SK-N-SH (cell line): ENCODE data around the gene RIMS1. TPM values are rescaled to one million over a fixed set of nuclear protein-coding genes. Genes with fewer than 3 reads are reported as not detected.

Experiments used
- CTCF ChIA-PET: fragments of 300-600, 350-600 bp; formaldehyde crosslinking; extraction: SDS; loops from one replicate; lab custom pipeline; 2021; lab: Yijun Ruan, JAX
- POLR2A ChIA-PET: fragments of 350-600 bp; sonication (Branson Sonifier 250); formaldehyde crosslinking; extraction: SDS; loops from one replicate; lab custom pipeline; 2020; ENCODE audit warnings: antibody characterized with exemption, inconsistent platforms; lab: Yijun Ruan, JAX
- DNase-seq: peaks from one replicate; pipeline ENCODE4 v3.0.0; 2012
- H2AFZ ChIP-seq: fragments of 200-600 bp; sonication (generic); 2 replicates; pipeline ENCODE4 v1.8.1; 2016; ENCODE audit warnings: antibody characterized with exemption, mild to moderate bottlenecking, low read depth
- H3F3A ChIP-seq: fragments of 200-600 bp; sonication (generic); replicated peaks from 2 replicates; pipeline ENCODE3; 2016; ENCODE audit warnings: antibody characterized with exemption, mild to moderate bottlenecking; ENCODE audit not compliant: insufficient read depth
- H3K27ac ChIP-seq, 2 experiments: fragments of 200-500 bp in 1 of 2; fragments of 200-600 bp in 1 of 2; sonication (Bioruptor generic) in 1 of 2; sonication (generic), shearing (Covaris generic) in 1 of 2; 2 replicates each; pipeline versions ENCODE4 v1.5.1 to v1.6.1; 2014 to 2016; ENCODE audit warnings: low read depth in 2 of 2, inconsistent platforms in 1 of 2, low read length in 1 of 2, mild to moderate bottlenecking in 1 of 2, mixed read lengths in 1 of 2
- H3K27me3 ChIP-seq: fragments of 200-600 bp; sonication (generic), shearing (Covaris generic); 2 replicates; pipeline ENCODE4 v1.6.1; 2016; ENCODE audit warnings: mixed run types; ENCODE audit not compliant: insufficient read depth
- H3K36me3 ChIP-seq, 2 experiments: fragments of 200-500 bp in 1 of 2; fragments of 200-600 bp in 1 of 2; sonication (Bioruptor generic) in 1 of 2; sonication (generic) in 1 of 2; replicated peaks in 1 of 2; 2 replicates each; pipeline versions ENCODE3 to v1.5.1; 2014 to 2016; ENCODE audit warnings: low read length in 1 of 2, mild to moderate bottlenecking in 1 of 2; ENCODE audit not compliant: insufficient read depth in 2 of 2, control insufficient read depth in 1 of 2
- H3K4me1 ChIP-seq, 2 experiments: fragments of 200-500 bp in 1 of 2; fragments of 200-600 bp in 1 of 2; sonication (Bioruptor generic) in 1 of 2; sonication (generic), shearing (Covaris generic) in 1 of 2; 2 replicates each; pipeline versions ENCODE4 v1.5.1 to v1.6.1; 2014 to 2016; ENCODE audit warnings: low read depth in 1 of 2, low read length in 1 of 2, mixed run types in 1 of 2; ENCODE audit not compliant: insufficient read depth in 2 of 2, control insufficient read depth in 1 of 2
- H3K4me2 ChIP-seq: fragments of 200-600 bp; sonication (generic), shearing (Covaris generic); 2 replicates; pipeline ENCODE4 v1.6.1; 2017; ENCODE audit warnings: mixed run types
- H3K4me3 ChIP-seq, 2 experiments: fragments of 200-500 bp in 1 of 2; fragments of 200-600 bp in 1 of 2; sonication (Bioruptor generic) in 1 of 2; sonication (generic), shearing (Covaris generic) in 1 of 2; 2 replicates each; pipeline versions ENCODE4 v1.5.1 to v1.8.1; 2014 to 2016; ENCODE audit warnings: low read depth in 2 of 2, inconsistent platforms in 1 of 2, low read length in 1 of 2, mild to moderate bottlenecking in 1 of 2, mixed read lengths in 1 of 2, moderate library complexity in 1 of 2
- H3K79me2 ChIP-seq: fragments of 200-600 bp; sonication (generic); 2 replicates; pipeline ENCODE4 v1.8.1; 2017; ENCODE audit warnings: mild to moderate bottlenecking; ENCODE audit not compliant: insufficient read depth
- H3K9ac ChIP-seq: fragments of 200-600 bp; sonication (generic); 2 replicates; pipeline ENCODE4 v1.6.1; 2017; ENCODE audit warnings: mixed run types
- H3K9me2 ChIP-seq: fragments of 200-600 bp; sonication (generic); 2 replicates; pipeline ENCODE4 v1.6.1; 2017; ENCODE audit warnings: mixed run types
- H3K9me3 ChIP-seq: fragments of 200-600 bp; sonication (generic); 2 replicates; pipeline ENCODE4 v1.6.1; 2017; ENCODE audit warnings: mixed run types, mild to moderate bottlenecking, moderate library complexity
- H4K20me1 ChIP-seq: fragments of 200-600 bp; sonication (generic); 2 replicates; pipeline ENCODE4 v1.6.1; 2017; ENCODE audit warnings: mild to moderate bottlenecking, mixed run types; ENCODE audit not compliant: insufficient read depth
- CHD2 ChIP-seq: fragments of 150-350 bp; IDR thresholded peaks from 2 replicates; pipeline ENCODE4 v1.6.1; 2018; ENCODE audit warnings: low read length; ENCODE audit not compliant: partially characterized antibody
- ELF1 ChIP-seq: IDR thresholded peaks from 2 replicates; pipeline ENCODE4 v1.4.0; 2012
- FOSL2 ChIP-seq: IDR thresholded peaks from 2 replicates; pipeline ENCODE4 v1.4.0; 2012; ENCODE audit warnings: low read depth, mild to moderate bottlenecking, moderate library complexity, borderline replicate concordance
- FOXJ3 ChIP-seq: sonication (generic); formaldehyde crosslinking; IDR thresholded peaks from 2 replicates; pipeline ENCODE4 v1.5.1; 2020; ENCODE audit warnings: mild to moderate bottlenecking, missing genetic modification reagents
- FOXM1 ChIP-seq: IDR thresholded peaks from 2 replicates; pipeline ENCODE4 v1.4.0; 2012; ENCODE audit warnings: low read depth, mild to moderate bottlenecking
- GABPA ChIP-seq: IDR thresholded peaks from 2 replicates; pipeline ENCODE4 v1.4.0; 2012; ENCODE audit warnings: low read depth, mild to moderate bottlenecking
- GATA2 ChIP-seq: sonication (generic); formaldehyde crosslinking; IDR thresholded peaks from 2 replicates; pipeline ENCODE4 v1.5.0; 2020; ENCODE audit warnings: mild to moderate bottlenecking, missing genetic modification reagents
- MEF2A ChIP-seq: IDR thresholded peaks from 2 replicates; pipeline ENCODE4 v1.4.0; 2012; ENCODE audit warnings: low read depth, borderline replicate concordance
- MXI1 ChIP-seq: IDR thresholded peaks from 2 replicates; pipeline ENCODE4 v1.6.1; 2012; ENCODE audit warnings: mild to moderate bottlenecking, low read depth, low read length, improper control_type of control experiment
- NFIC ChIP-seq: IDR thresholded peaks from 2 replicates; pipeline ENCODE4 v1.4.0; 2012; ENCODE audit warnings: borderline replicate concordance
- NRF1 ChIP-seq: IDR thresholded peaks from 2 replicates; pipeline ENCODE4 v1.6.1; 2012; ENCODE audit warnings: low read depth, mild to moderate bottlenecking, low read length
- POLR2AphosphoS5 ChIP-seq: IDR thresholded peaks from 2 replicates; pipeline ENCODE4 v1.6.1; 2012; ENCODE audit warnings: low read depth, low read length
- RAD21 ChIP-seq: IDR thresholded peaks from 2 replicates; pipeline ENCODE4 v1.6.1; 2012; ENCODE audit warnings: mild to moderate bottlenecking, low read length
- RCOR1 ChIP-seq: fragments of 150-350 bp; IDR thresholded peaks from 2 replicates; pipeline ENCODE4 v1.6.1; 2017; ENCODE audit warnings: antibody characterized with exemption, low read length
- SIN3A ChIP-seq: IDR thresholded peaks from 2 replicates; pipeline ENCODE4 v1.6.1; 2012; ENCODE audit warnings: low read depth, mild to moderate bottlenecking, low read length, moderate library complexity, borderline replicate concordance
- SMC3 ChIP-seq: IDR thresholded peaks from 2 replicates; pipeline ENCODE4 v1.6.1; 2012; ENCODE audit warnings: low read depth, low read length, improper control_type of control experiment
- TAF1 ChIP-seq: IDR thresholded peaks from 2 replicates; pipeline ENCODE4 v1.6.1; 2012; ENCODE audit warnings: low read depth, mild to moderate bottlenecking, low read length, moderate library complexity, borderline replicate concordance
- TCF12 ChIP-seq: IDR thresholded peaks from 2 replicates; pipeline ENCODE4 v1.4.0; 2012
- TEAD4 ChIP-seq: IDR thresholded peaks from 2 replicates; pipeline ENCODE4 v1.4.0; 2012; ENCODE audit warnings: mild to moderate bottlenecking, borderline replicate concordance; ENCODE audit not compliant: insufficient read depth
- WGBS: methylation state at CpG from one replicate; pipeline ENCODE4 v1.1.6; 2017; ENCODE audit warnings: low lambda C conversion rate; 5-methylcytosine and 5-hydroxymethylcytosine counted together
- polyA plus RNA-seq, 3 experiments: library from polyadenylated mRNA; depleted of rRNA; stranded (reverse); fragments of >200 nt; gene quantifications; 2 replicates each; pipeline ENCODE4 v1.2.3, GENCODE V29; 2012
- TF ChIP-seq, protein P1 (sequence below): fragments of 150-350 bp; IDR thresholded peaks from 2 replicates; pipeline ENCODE4 v1.6.1; 2017; ENCODE audit warnings: antibody characterized with exemption, low read length, low read depth, borderline replicate concordance

Gene RIMS1
- polyA plus RNA-seq, 1 of the 3 experiments (the other 2 are of a cell fraction), result 0.20 TPM

DNA sequence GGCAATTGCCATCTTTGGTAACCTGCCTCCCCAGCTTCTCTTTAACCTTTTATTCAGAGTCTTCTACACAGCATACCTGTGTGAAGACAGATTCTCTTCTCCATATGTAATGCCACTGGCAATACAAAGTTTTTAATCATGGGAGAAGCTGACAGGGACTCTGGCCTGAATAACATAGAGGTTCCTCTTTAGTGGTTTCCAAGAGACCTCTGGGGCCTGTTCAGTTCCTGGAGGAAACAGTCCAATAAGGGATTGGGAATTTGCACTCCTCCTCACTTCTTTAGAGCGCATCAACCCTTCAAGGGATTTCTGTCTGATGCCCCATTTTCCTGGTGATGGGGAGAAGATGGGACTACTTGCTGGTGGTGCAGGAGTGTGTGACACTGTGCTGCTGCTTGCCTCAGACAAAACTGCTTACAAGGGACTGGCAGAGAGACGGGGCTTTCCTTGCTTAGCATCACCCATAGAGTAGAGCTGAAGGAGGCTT is 1.4 kb downstream of the RIMS1 start:
- Histone ChIP-seq H2AFZ (no peak overlapping the region), H3K79me2 (no peaks in the 10 kb centered on the region)
- CTCF ChIA-PET, result no interaction called here

DNA sequence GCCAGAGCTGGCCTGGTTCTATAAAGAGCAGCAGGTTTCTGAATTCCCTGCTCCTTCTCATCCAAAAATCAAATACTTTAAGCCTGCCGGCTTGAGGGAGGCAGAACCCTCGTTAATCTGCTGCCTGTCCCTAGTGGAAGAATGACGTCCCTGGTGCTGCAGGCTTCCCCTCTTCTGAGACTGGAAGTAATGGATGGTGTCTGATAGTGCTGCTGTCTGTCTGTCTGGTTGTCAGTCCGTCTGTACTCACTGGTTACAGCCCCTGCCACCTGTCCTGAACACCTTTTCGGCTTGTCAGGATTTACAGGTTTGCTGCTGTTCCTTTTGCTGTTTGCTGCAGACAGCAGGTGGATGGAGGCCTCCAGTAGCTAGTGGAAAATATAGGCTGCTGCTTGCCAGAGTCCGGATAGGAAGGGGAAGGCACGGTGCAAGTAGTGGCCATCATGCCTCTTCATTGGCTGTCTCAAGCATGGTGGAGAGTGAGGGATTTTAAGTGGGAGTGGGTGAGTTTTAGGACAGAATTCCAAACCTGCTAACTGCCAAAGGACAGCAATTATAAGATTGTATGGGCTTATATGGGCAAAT is 2.5 kb downstream of the RIMS1 start:
- Histone ChIP-seq H3K4me1 (peaks cover 0 to 4% of the 10 kb centered on the region in 2 experiments; a peak in 1 of 4 replicates), H3K4me2 (no peak overlapping the region), H2AFZ (no peak overlapping the region), H3K36me3 (no peaks in the 10 kb centered on the region), H3K9me3 (no peaks in the 10 kb centered on the region), H3K27me3 (peaks cover 15% of the 10 kb centered on the region), H3K79me2 (no peaks in the 10 kb centered on the region), H3K27ac (no peak overlapping the region), H3F3A (no peaks in the 10 kb centered on the region), H3K9me2 (no peaks in the 10 kb centered on the region), H4K20me1 (no peaks in the 10 kb centered on the region), H3K9ac (no peak overlapping the region), H3K4me3 (no peak overlapping the region)
- POLR2A ChIA-PET, result no interaction called here
- no peak for DNase-seq
- WGBS, result 36% methylated on average over 7 of the region's 7 CpGs
- CTCF ChIA-PET, result no interaction called here
- no peak for TF ChIP-seq CHD2
- TF ChIP-seq ELF1, result no peak
- TF ChIP-seq GATA2 (CRISPR knock-in tag), result no peak
- TF ChIP-seq NRF1, result no peak
- no peak for TF ChIP-seq MXI1
- TF ChIP-seq MEF2A, result no peak
- no peak for TF ChIP-seq RCOR1
- no peak for TF ChIP-seq TEAD4
- TF ChIP-seq RAD21, result no peak

More for the DNA sequence above, 1.4 kb downstream of the RIMS1 start:
- POLR2A ChIA-PET, result no interaction called here
- Histone ChIP-seq H3K27me3 (peaks cover 15% of the 10 kb centered on the region), H3K9me2 (no peaks in the 10 kb centered on the region), H3K4me2 (no peak overlapping the region), H3K27ac (no peak overlapping the region), H3K9me3 (no peaks in the 10 kb centered on the region), H3K4me3 (no peak overlapping the region; a peak in 1 of 4 replicates), H3K4me1 (peaks cover 0 to 4% of the 10 kb centered on the region in 2 experiments; a peak in 1 of 4 replicates), H3K9ac (no peak overlapping the region), H3F3A (no peaks in the 10 kb centered on the region), H3K36me3 (no peaks in the 10 kb centered on the region), H4K20me1 (no peaks in the 10 kb centered on the region)
- 49% methylated on average over 2 of the region's 2 CpGs for WGBS
- DNase-seq, result no peak
- TF ChIP-seq TAF1, result no peak
- TF ChIP-seq GATA2 (CRISPR knock-in tag), result no peak
- no peak for TF ChIP-seq TCF12
- TF ChIP-seq NRF1, result no peak
- no peak for TF ChIP-seq GABPA
- TF ChIP-seq RCOR1, result no peak
- TF ChIP-seq, protein P1, sequence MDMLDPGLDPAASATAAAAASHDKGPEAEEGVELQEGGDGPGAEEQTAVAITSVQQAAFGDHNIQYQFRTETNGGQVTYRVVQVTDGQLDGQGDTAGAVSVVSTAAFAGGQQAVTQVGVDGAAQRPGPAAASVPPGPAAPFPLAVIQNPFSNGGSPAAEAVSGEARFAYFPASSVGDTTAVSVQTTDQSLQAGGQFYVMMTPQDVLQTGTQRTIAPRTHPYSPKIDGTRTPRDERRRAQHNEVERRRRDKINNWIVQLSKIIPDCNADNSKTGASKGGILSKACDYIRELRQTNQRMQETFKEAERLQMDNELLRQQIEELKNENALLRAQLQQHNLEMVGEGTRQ, result no peak
- TF ChIP-seq SMC3, result no peak
- no peak for TF ChIP-seq SIN3A
- no peak for TF ChIP-seq CHD2
- no peak for TF ChIP-seq POLR2AphosphoS5
- TF ChIP-seq FOXJ3 (CRISPR knock-in tag), result no peak
- no peak for TF ChIP-seq FOSL2
- TF ChIP-seq TEAD4, result no peak
- no peak for TF ChIP-seq FOXM1
- no peak for TF ChIP-seq NFIC
